Kidney epithelial cell (primary cell): ENCODE measurements around the gene PHF21A. TPM values are rescaled to one million over a fixed set of nuclear protein-coding genes. Genes with fewer than 3 reads are reported as not detected.

Source experiments
- DNase-seq: peaks from one replicate; pipeline ENCODE4 v3.0.0-alpha.2; 2010; ENCODE audit warnings: low read depth
- H3K27me3 ChIP-seq: 2 replicates; pipeline ENCODE4 v1.6.0; 2011; ENCODE audit warnings: low read length; ENCODE audit not compliant: control insufficient read depth, insufficient read depth
- H3K36me3 ChIP-seq: 2 replicates; pipeline ENCODE4 v1.5.1; 2011; ENCODE audit warnings: low read length; ENCODE audit not compliant: control insufficient read depth, insufficient read depth
- H3K4me3 ChIP-seq: 2 replicates; pipeline ENCODE4 v1.5.1; 2011; ENCODE audit warnings: low read depth, mild to moderate bottlenecking, control low read depth, low read length
- total RNA-seq: library from RNA; depleted of rRNA; stranded (reverse); fragments of >200 nt; gene quantifications from 2 replicates; pipeline ENCODE4 v1.2.3, GENCODE V29; 2015
- TF ChIP-seq, protein P1 (sequence below): IDR thresholded peaks from 2 replicates; pipeline ENCODE4 v1.5.1; 2011; ENCODE audit warnings: mild to moderate bottlenecking, moderate library complexity, low read length, control low read depth, inconsistent platforms; ENCODE audit not compliant: insufficient read depth, poor library complexity, severe bottlenecking

Gene PHF21A
- total RNA-seq, 1 donor from 2014 or later = 11.8 TPM

DNA sequence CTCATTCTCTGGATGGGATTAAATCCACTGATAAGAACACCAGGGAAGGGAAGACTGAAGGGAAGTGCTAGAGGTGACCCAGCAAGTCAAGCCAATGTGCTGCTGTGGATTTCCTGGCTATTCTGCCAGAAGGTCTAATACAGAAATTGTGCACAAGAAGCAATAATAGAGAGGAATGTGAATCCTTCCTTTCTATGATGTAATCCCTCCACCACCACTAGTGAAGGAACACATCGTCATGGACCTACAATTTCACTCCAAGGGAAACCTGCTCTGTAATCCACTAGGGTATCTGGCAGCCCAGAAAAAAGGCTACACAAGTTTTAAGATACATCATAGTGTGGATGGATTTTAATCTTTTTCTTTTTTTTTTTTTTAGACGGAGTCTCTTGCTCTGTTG lies 181.4 kb downstream of the PHF21A start:
- H3K4me3 ChIP-seq = no peak overlapping the region
- TF ChIP-seq, protein P1, sequence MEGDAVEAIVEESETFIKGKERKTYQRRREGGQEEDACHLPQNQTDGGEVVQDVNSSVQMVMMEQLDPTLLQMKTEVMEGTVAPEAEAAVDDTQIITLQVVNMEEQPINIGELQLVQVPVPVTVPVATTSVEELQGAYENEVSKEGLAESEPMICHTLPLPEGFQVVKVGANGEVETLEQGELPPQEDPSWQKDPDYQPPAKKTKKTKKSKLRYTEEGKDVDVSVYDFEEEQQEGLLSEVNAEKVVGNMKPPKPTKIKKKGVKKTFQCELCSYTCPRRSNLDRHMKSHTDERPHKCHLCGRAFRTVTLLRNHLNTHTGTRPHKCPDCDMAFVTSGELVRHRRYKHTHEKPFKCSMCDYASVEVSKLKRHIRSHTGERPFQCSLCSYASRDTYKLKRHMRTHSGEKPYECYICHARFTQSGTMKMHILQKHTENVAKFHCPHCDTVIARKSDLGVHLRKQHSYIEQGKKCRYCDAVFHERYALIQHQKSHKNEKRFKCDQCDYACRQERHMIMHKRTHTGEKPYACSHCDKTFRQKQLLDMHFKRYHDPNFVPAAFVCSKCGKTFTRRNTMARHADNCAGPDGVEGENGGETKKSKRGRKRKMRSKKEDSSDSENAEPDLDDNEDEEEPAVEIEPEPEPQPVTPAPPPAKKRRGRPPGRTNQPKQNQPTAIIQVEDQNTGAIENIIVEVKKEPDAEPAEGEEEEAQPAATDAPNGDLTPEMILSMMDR = no peak
- no peaks in the 10 kb centered on the region for H3K27me3 ChIP-seq
- no peaks in the 10 kb centered on the region for H3K36me3 ChIP-seq
- no peak for DNase-seq

DNA sequence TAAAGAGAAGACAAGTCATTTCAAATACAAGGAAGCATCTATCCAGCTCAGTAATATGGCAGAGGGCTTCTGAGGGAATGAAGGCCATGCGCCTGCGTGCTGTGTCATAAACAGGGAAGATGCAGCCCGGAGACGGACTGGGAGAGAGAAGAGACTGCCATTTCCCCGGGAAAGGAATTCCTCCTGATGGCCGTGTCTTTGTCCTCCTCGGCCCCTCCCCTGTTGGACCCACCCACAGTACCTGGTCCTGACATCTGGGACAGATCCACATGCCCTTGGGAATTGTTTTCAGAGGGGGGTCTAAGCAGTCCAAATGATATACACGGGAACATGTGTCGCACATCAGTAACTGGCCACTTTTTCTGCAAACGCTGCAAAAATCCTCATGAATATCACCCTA lies 183.3 kb downstream of the PHF21A start:
- H3K36me3 ChIP-seq = no peaks in the 10 kb centered on the region
- H3K4me3 ChIP-seq = no peak overlapping the region
- TF ChIP-seq, protein P1 = no peak
- no peak for DNase-seq
- no peaks in the 10 kb centered on the region for H3K27me3 ChIP-seq

DNA sequence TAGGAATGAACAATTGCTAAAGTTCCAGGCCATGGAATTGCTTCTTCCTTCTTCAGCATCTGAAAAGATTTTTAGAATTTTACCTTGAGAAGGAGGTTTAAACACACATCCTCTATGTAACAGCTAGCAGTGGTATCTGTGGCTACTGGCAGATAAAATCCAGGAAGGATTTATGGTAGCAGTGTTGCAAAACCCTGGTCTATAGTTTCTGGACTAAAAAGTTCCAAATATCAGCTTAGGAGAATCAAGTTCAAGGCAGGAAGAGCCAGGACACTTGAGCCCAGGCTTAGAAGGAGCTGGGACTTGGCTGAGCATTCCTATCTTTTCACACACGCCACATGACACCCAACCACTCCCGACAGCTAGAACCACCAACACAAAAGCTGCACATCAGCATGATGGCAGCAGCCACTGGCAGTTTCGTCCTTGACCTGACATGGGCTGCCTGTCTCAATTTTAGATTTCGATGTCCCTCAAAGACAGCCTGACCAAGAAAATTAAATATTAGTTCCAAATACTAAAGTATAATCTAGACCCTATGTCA lies 184.7 kb downstream of the PHF21A start:
- H3K36me3 ChIP-seq = no peaks in the 10 kb centered on the region
- TF ChIP-seq, protein P1 = no peak
- no peak overlapping the region for H3K4me3 ChIP-seq

DNA sequence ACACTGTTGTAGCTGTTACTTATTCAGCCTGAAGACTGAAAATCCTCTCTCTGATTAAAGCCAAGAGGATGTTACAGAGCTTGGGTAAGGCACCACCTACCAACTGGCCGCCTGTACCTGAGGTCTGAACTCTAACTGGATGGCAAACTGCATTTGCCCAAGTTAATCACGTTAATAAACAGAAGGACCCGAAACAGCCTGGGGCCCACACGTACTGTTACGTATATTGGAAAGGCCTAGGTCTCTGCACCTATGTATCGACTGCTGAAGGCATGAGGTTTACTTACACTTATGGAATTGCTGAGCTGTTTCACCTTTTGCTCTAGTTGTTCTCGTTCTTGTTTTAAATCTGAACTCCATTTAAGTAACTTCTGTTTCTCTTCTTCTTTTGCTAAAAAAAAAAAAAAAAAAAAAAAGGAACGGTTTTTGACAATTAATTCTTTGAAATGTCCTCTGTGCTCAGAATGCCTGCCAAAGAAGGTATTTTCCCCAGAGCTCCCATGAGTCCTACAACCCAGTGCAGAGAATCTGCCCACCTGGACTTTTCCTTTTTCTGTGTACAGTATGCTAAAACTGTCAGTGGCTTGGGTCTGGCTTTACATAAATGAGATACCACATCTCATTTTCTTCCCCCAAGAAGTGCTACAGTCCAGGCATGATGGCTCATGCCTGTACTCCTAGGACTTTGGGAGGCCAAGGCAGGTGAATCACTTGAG lies 185.7 kb downstream of the PHF21A start:
- no peak for DNase-seq
- Histone ChIP-seq H3K36me3 (no peaks in the 10 kb centered on the region), H3K4me3 (no peak overlapping the region), H3K27me3 (no peaks in the 10 kb centered on the region)
- TF ChIP-seq, protein P1 = no peak

More for the DNA sequence above, 184.7 kb downstream of the PHF21A start:
- DNase-seq = no peak
- no peaks in the 10 kb centered on the region for H3K27me3 ChIP-seq

DNA sequence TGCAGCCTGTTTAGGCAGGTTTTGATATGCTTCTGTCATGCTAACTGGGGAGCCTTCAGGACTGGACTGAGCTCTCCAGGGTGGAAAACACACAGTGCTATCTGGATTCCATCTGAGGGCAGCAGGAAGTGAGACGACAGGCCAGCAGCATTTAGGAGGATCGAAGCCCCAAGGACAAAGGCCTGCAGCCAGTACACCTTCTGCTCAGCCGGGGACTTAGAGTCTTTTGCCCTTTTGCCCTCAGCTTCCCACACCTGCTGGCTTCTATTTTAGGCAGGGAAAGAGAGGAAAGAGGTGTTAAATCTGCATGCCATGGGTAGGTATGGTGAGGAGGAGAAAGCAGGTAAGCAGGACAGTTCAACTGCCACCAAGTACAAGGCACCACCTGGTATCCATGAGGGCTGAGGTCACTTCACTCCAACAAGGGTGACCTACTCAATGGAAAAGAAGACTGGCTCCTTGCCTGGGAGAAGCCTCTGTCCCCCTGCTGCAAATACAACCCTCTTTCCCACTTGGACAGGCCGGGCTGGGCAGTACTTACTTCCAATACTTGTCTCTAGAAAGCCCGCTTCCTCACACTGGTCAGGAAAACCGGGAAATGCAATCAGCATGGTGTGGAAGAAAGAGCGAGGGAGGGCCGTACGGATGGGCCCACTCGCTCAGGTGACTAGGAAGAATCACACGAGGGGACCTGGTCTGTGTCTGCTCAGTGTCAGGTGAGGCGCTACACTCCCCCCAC lies 186.5 kb downstream of the PHF21A start:
- Histone ChIP-seq H3K27me3 (no peaks in the 10 kb centered on the region), H3K4me3 (no peak overlapping the region), H3K36me3 (no peaks in the 10 kb centered on the region)
- TF ChIP-seq, protein P1 = no peak
- DNase-seq = no peak
